ENCODE data around the gene RBM20. TPM values are rescaled to one million over a fixed set of nuclear protein-coding genes. Genes with fewer than 3 reads are reported as not detected.
A peak's percentile ranks its signal among the peaks of the same experiment; 100 is the strongest.

Gene RBM20
- total RNA-seq, 3 donors from 2014 or later = 0.03 TPM; not detected in 2

- DNase-seq (no peak), ATAC-seq (no peak)
- peaks cover 4% of the 10 kb centered on the region for H3K27me3 Mint-ChIP-seq (ENCODE audit: low read depth)
- peaks cover 4% of the 10 kb centered on the region for H3K4me1 Mint-ChIP-seq (ENCODE audit: low read depth)
- no peak overlapping the region for H3K4me3 Mint-ChIP-seq
- no peaks in the 10 kb centered on the region for H3K36me3 Mint-ChIP-seq (ENCODE audit: insufficient read depth)
- H3K9me3 Mint-ChIP-seq = no peaks in the 10 kb centered on the region
Observed at GRCh38 chr10:110667620-110668343, 23.6 kb downstream of the RBM20 start.

- H3K4me3 Mint-ChIP-seq = no peak overlapping the region
- H3K4me1 Mint-ChIP-seq (ENCODE audit: low read depth) = peaks cover 6% of the 10 kb centered on the region
- H3K36me3 Mint-ChIP-seq (ENCODE audit: insufficient read depth) = no peaks in the 10 kb centered on the region
- DNase-seq (no peak), ATAC-seq (no peak)
- peaks cover 8% of the 10 kb centered on the region for H3K27me3 Mint-ChIP-seq (ENCODE audit: low read depth)
- no peaks in the 10 kb centered on the region for H3K9me3 Mint-ChIP-seq
Observed at GRCh38 chr10:110668443-110668842, 24.3 kb downstream of the RBM20 start.

- no peak overlapping the region for H3K4me3 Mint-ChIP-seq
- no peak for DNase-seq
- H3K4me1 Mint-ChIP-seq (ENCODE audit: low read depth) = peaks cover 6% of the 10 kb centered on the region
- ATAC-seq = no peak
- H3K27me3 Mint-ChIP-seq (ENCODE audit: low read depth) = peaks cover 10% of the 10 kb centered on the region
- H3K36me3 Mint-ChIP-seq (ENCODE audit: insufficient read depth) = no peaks in the 10 kb centered on the region
- no peaks in the 10 kb centered on the region for H3K9me3 Mint-ChIP-seq
Observed at GRCh38 chr10:110670335-110670734, 26.2 kb downstream of the RBM20 start.

- peaks cover 6% of the 10 kb centered on the region for H3K4me1 Mint-ChIP-seq (ENCODE audit: low read depth)
- peak overlapping the region; percentile 83 for H3K4me3 Mint-ChIP-seq
- H3K27me3 Mint-ChIP-seq (ENCODE audit: low read depth) = peaks cover 10% of the 10 kb centered on the region
- H3K9me3 Mint-ChIP-seq = no peaks in the 10 kb centered on the region
- no peaks in the 10 kb centered on the region for H3K36me3 Mint-ChIP-seq (ENCODE audit: insufficient read depth)
- peak; percentile 96 to 98 for ATAC-seq
- peak; percentile 64 for DNase-seq
Observed at GRCh38 chr10:110671788-110672579, 27.8 kb downstream of the RBM20 start.

- Mint-ChIP-seq H3K4me1 (ENCODE audit: low read depth) (peaks cover 6% of the 10 kb centered on the region), H3K4me3 (peak overlapping the region; percentile 83), H3K9me3 (no peaks in the 10 kb centered on the region), H3K27me3 (ENCODE audit: low read depth) (peaks cover 10% of the 10 kb centered on the region), H3K36me3 (ENCODE audit: insufficient read depth) (no peaks in the 10 kb centered on the region)
- ATAC-seq (peak; percentile 35 to 45), DNase-seq (no peak)
Observed at GRCh38 chr10:110672580-110672919, 28.4 kb downstream of the RBM20 start.

- H3K9me3 Mint-ChIP-seq = no peaks in the 10 kb centered on the region
- no peak overlapping the region for H3K4me3 Mint-ChIP-seq
- peaks cover 6% of the 10 kb centered on the region for H3K4me1 Mint-ChIP-seq (ENCODE audit: low read depth)
- no peak for ATAC-seq
- H3K36me3 Mint-ChIP-seq (ENCODE audit: insufficient read depth) = no peaks in the 10 kb centered on the region
- no peak for DNase-seq
- peaks cover 10% of the 10 kb centered on the region for H3K27me3 Mint-ChIP-seq (ENCODE audit: low read depth)
Observed at GRCh38 chr10:110676016-110676415, 31.9 kb downstream of the RBM20 start.

GRCh38 chr10:110679486-110680272, 35.5 kb downstream of the RBM20 start:
- ATAC-seq (no peak), DNase-seq (no peak)
- Mint-ChIP-seq H3K36me3 (ENCODE audit: insufficient read depth) (no peaks in the 10 kb centered on the region), H3K4me1 (ENCODE audit: low read depth) (no peaks in the 10 kb centered on the region), H3K27me3 (ENCODE audit: low read depth) (peaks cover 6% of the 10 kb centered on the region), H3K4me3 (no peak overlapping the region), H3K9me3 (no peaks in the 10 kb centered on the region)

GRCh38 chr10:110680273-110681020, 36.3 kb downstream of the RBM20 start:
- Mint-ChIP-seq H3K27me3 (ENCODE audit: low read depth) (peaks cover 12% of the 10 kb centered on the region), H3K9me3 (no peaks in the 10 kb centered on the region), H3K36me3 (ENCODE audit: insufficient read depth) (no peaks in the 10 kb centered on the region), H3K4me1 (ENCODE audit: low read depth) (no peaks in the 10 kb centered on the region), H3K4me3 (no peak overlapping the region)
- DNase-seq (no peak), ATAC-seq (no peak)

GRCh38 chr10:110681023-110681681, 37.0 kb downstream of the RBM20 start:
- Mint-ChIP-seq H3K9me3 (no peaks in the 10 kb centered on the region), H3K36me3 (ENCODE audit: insufficient read depth) (no peaks in the 10 kb centered on the region), H3K4me3 (no peak overlapping the region), H3K27me3 (ENCODE audit: low read depth) (peaks cover 12% of the 10 kb centered on the region), H3K4me1 (ENCODE audit: low read depth) (no peaks in the 10 kb centered on the region)
- ATAC-seq (peak in 1 of 2 donors; percentile 57), DNase-seq (peak; percentile 8)

- H3K4me3 Mint-ChIP-seq = no peak overlapping the region
- no peaks in the 10 kb centered on the region for H3K4me1 Mint-ChIP-seq (ENCODE audit: low read depth)
- H3K27me3 Mint-ChIP-seq (ENCODE audit: low read depth) = peaks cover 14% of the 10 kb centered on the region
Observed at GRCh38 chr10:110682348-110682747, 38.2 kb downstream of the RBM20 start.

GRCh38 chr10:110684800-110685446, 40.8 kb downstream of the RBM20 start:
- DNase-seq (no peak), ATAC-seq (no peak)
- H3K4me3 Mint-ChIP-seq = no peak overlapping the region
- H3K4me1 Mint-ChIP-seq (ENCODE audit: low read depth) = no peaks in the 10 kb centered on the region
- no peaks in the 10 kb centered on the region for H3K36me3 Mint-ChIP-seq (ENCODE audit: insufficient read depth)
- no peaks in the 10 kb centered on the region for H3K9me3 Mint-ChIP-seq
- peaks cover 14% of the 10 kb centered on the region for H3K27me3 Mint-ChIP-seq (ENCODE audit: low read depth)

More at GRCh38 chr10:110682348-110682747, 38.2 kb downstream of the RBM20 start:
- ATAC-seq (no peak), DNase-seq (no peak)
- Mint-ChIP-seq H3K9me3 (no peaks in the 10 kb centered on the region), H3K36me3 (ENCODE audit: insufficient read depth) (no peaks in the 10 kb centered on the region)

GRCh38 chr10:110686047-110686446, 41.9 kb downstream of the RBM20 start:
- H3K9me3 Mint-ChIP-seq = no peaks in the 10 kb centered on the region
- no peaks in the 10 kb centered on the region for H3K4me1 Mint-ChIP-seq (ENCODE audit: low read depth)
- H3K27me3 Mint-ChIP-seq (ENCODE audit: low read depth) = peaks cover 14% of the 10 kb centered on the region
- H3K36me3 Mint-ChIP-seq (ENCODE audit: insufficient read depth) = no peaks in the 10 kb centered on the region
- ATAC-seq (no peak), DNase-seq (no peak)
- no peak overlapping the region for H3K4me3 Mint-ChIP-seq

- H3K9me3 Mint-ChIP-seq = peaks cover 4% of the 10 kb centered on the region
- H3K36me3 Mint-ChIP-seq (ENCODE audit: insufficient read depth) = no peaks in the 10 kb centered on the region
- H3K4me1 Mint-ChIP-seq (ENCODE audit: low read depth) = no peaks in the 10 kb centered on the region
- peaks cover 14% of the 10 kb centered on the region for H3K27me3 Mint-ChIP-seq (ENCODE audit: low read depth)
- ATAC-seq (no peak), DNase-seq (no peak)
- no peak overlapping the region for H3K4me3 Mint-ChIP-seq
Observed at GRCh38 chr10:110686949-110687348, 42.8 kb downstream of the RBM20 start.

All from activated T-cell treated with anti-CD3 and anti-CD28 coated beads, Interleukin-2, amount 50 U/mL, for 4 hours (primary cell).